ENCODE data around the gene SLC12A6. TPM values are rescaled to one million over a fixed set of nuclear protein-coding genes. Genes with fewer than 3 reads are reported as not detected.

Gene SLC12A6
- polyA plus RNA-seq, 1 experiment, result 19.1 TPM

- TF ChIP-seq CTCF (IDR thresholded peaks at IDR 0.05; ENCODE audit: low read depth, low read length), result no peak
- POLR2A ChIA-PET, result no interaction called here
- CTCF ChIA-PET, result no interaction called here
These were observed 36.4 kb upstream of the SLC12A6 start for GRCh38 chr15:34373951-34374350.

GRCh38 chr15:34370643-34371042, 33.1 kb upstream of the SLC12A6 start:
- H3K4me3 ChIP-seq (ENCODE audit: low read depth, low read length), result no peak overlapping the region
- TF ChIP-seq CTCF (IDR thresholded peaks at IDR 0.05; ENCODE audit: low read depth, low read length), result no peak
- ChIA-PET CTCF (no interaction called here), POLR2A (no interaction called here)
- no peak for DNase-seq (ENCODE audit: low read depth, low spot score)
- H3K9me3 ChIP-seq (ENCODE audit: control insufficient read depth, insufficient read depth, low read length), result no peaks in the 10 kb centered on the region; the same call in 1 of the 2 replicates
- no peaks in the 10 kb centered on the region for H3K27me3 ChIP-seq (ENCODE audit: control insufficient read depth, insufficient read depth, low read length)
- H3K27ac ChIP-seq (ENCODE audit: low read depth, low read length), result no peak overlapping the region

More at GRCh38 chr15:34373951-34374350, 36.4 kb upstream of the SLC12A6 start:
- DNase-seq (ENCODE audit: low read depth, low spot score), result no peak
- Histone ChIP-seq H3K27ac (ENCODE audit: low read depth, low read length) (no peak overlapping the region), H3K9me3 (ENCODE audit: control insufficient read depth, insufficient read depth, low read length) (no peaks in the 10 kb centered on the region), H3K27me3 (ENCODE audit: control insufficient read depth, insufficient read depth, low read length) (no peaks in the 10 kb centered on the region), H3K4me3 (ENCODE audit: low read depth, low read length) (no peak overlapping the region)

- no peaks in the 10 kb centered on the region for H3K27me3 ChIP-seq (ENCODE audit: control insufficient read depth, insufficient read depth, low read length)
- CTCF ChIA-PET, result no interaction called here
- no peak for TF ChIP-seq CTCF (IDR thresholded peaks at IDR 0.05; ENCODE audit: low read depth, low read length)
- POLR2A ChIA-PET, result no interaction called here
- DNase-seq (ENCODE audit: low read depth, low spot score), result no peak
- H3K9me3 ChIP-seq (ENCODE audit: control insufficient read depth, insufficient read depth, low read length), result no peaks in the 10 kb centered on the region; the same call in 1 of the 2 replicates
- no peak overlapping the region for H3K4me3 ChIP-seq (ENCODE audit: low read depth, low read length)
- no peak overlapping the region for H3K27ac ChIP-seq (ENCODE audit: low read depth, low read length)
These were observed 32.5 kb upstream of the SLC12A6 start for GRCh38 chr15:34370129-34370528.

- no peaks in the 10 kb centered on the region; the same call in 1 of the 2 replicates for H3K9me3 ChIP-seq (ENCODE audit: control insufficient read depth, insufficient read depth, low read length)
- H3K4me3 ChIP-seq (ENCODE audit: low read depth, low read length), result peak within 1 kb of the TSS; percentile 96
- peak within 1 kb of the TSS; percentile 80 for H3K27ac ChIP-seq (ENCODE audit: low read depth, low read length)
- TF ChIP-seq CTCF (IDR thresholded peaks at IDR 0.05; ENCODE audit: low read depth, low read length), result peak; percentile 95
- H3K27me3 ChIP-seq (ENCODE audit: control insufficient read depth, insufficient read depth, low read length), result no peaks in the 10 kb centered on the region
- CTCF ChIA-PET, result interaction anchor here (0.6 to 2.8 kb wide), 29 partner anchors 9 to 306 kb away, joined by 3 to 26 read pairs (median 4); partner anchors contain the start of genes KATNBL1, NOP10 and NUTM1
- DNase-seq (ENCODE audit: low read depth, low spot score), result peak; percentile 53
- POLR2A ChIA-PET, result interaction anchor here (0.5 to 1.8 kb wide), 6 partner anchors 24 to 251 kb away, joined by 3 to 7 read pairs (median 3); partner anchors contain the start of genes KATNBL1, NOP10, NUTM1 and SLC12A6
These were observed 29.8 kb upstream of the SLC12A6 start, which contains the start of gene LPCAT4 for GRCh38 chr15:34367101-34368081. Gene LPCAT4, minus strand, starts transcription at chr15:34367196. Its CDS starts 96 bp downstream, at chr15:34367100.

Measured in AG04450 (cell line).